ENCODE measurements around the gene GALNT14. TPM values are rescaled to one million over a fixed set of nuclear protein-coding genes. Genes with fewer than 3 reads are reported as not detected.

The GALNT14 gene
- total and polyA plus RNA-seq, 10 of the 15 experiments (the other 5 are each of a cell fraction or from before 2014, with no cell fraction given): 3.7 to 17.8 (median 6.0) TPM

DNA sequence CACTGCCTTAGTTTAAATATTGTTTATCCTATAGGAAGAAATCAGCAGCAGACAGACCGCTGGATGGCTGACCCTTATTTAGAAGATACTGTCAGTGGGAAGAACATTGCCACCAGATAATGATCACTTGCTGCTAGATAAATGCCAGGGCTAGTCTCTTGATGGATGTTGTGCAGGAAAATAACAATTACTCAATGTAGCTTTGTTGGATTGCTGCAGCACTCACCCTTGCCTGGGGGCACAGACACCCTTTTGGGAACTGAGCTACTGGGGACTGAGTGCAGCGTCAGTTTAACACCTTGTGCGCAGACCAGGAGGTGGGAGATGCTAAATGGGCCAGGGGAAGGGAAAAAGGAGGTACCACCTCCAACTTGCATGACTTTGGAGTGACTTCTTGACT is 266.8 kb downstream of the GALNT14 start:
- ChIA-PET CTCF (no interaction called here), SMC1A (ENCODE audit: uncharacterized antibody, unreplicated experiment) (interaction anchor here (1.5 kb wide), 1 partner anchor 8 kb away, joined by 5 read pairs; no protein-coding TSS in a partner anchor), RAD21 (ENCODE audit: unreplicated experiment) (interaction anchor here (2.0 kb wide), 1 partner anchor 9 kb away, joined by 5 read pairs; no protein-coding TSS in a partner anchor), POLR2A (no interaction called here)
- in situ Hi-C loops (cut with MboI): no loop called here
- H3K9ac ChIP-seq (ENCODE audit: control insufficient read depth, insufficient read depth, low read length): no peak overlapping the region
- FAIRE-seq (no peak), DNase-seq (ENCODE audit: low read depth, low spot score) (no peak), ATAC-seq (no peak)
- no peak overlapping the region for H3K4me3 ChIP-seq
- no peaks in the 10 kb centered on the region; the same call in 2 of the 3 replicates for H3K9me3 ChIP-seq (replicated peaks; ENCODE audit: control insufficient read depth, insufficient read depth, low read length)
- no peaks in the 10 kb centered on the region for H4K20me1 ChIP-seq (ENCODE audit: control insufficient read depth, insufficient read depth)
- no peak overlapping the region for H3K27ac ChIP-seq (ENCODE audit: control insufficient read depth, insufficient read depth)
- H2AFZ ChIP-seq (ENCODE audit: control insufficient read depth, low read depth, low read length): no peak overlapping the region
- intact Hi-C loops (cut with micrococcal nuclease; ENCODE audit: unreplicated experiment): no loop called here
- no TSS peak for BruUV-seq (replicated peaks)
- no peak overlapping the region for H3K4me2 ChIP-seq (ENCODE audit: control insufficient read depth, insufficient read depth)
- H3K4me1 ChIP-seq (ENCODE audit: control insufficient read depth, insufficient read depth, low read length): peaks cover 6% of the 10 kb centered on the region
- H3K27me3 ChIP-seq (replicated peaks in 1 of 2; ENCODE audit: control insufficient read depth in 2 of 2, insufficient read depth in 2 of 2, low read length in 1 of 2): no peaks in the 10 kb centered on the region
- no peaks in the 10 kb centered on the region for H3K79me2 ChIP-seq (ENCODE audit: control insufficient read depth, insufficient read depth, low read length)
- no peaks in the 10 kb centered on the region for H3K36me3 ChIP-seq (ENCODE audit: control insufficient read depth in 2 of 2, insufficient read depth in 2 of 2, low read length in 1 of 2)
- no peak for TF ChIP-seq BCL11A (IDR thresholded peaks at IDR 0.05; ENCODE audit: low read depth, low read length)
- TF ChIP-seq, protein P1, sequence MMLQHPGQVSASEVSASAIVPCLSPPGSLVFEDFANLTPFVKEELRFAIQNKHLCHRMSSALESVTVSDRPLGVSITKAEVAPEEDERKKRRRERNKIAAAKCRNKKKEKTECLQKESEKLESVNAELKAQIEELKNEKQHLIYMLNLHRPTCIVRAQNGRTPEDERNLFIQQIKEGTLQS (IDR thresholded peaks at IDR 0.05; ENCODE audit: borderline replicate concordance, extremely low read depth, low read depth, low read length): no peak
- TF ChIP-seq ZNF274 (IDR thresholded peaks at IDR 0.05; ENCODE audit: insufficient read depth, insufficient read length): no peak
- TF ChIP-seq, protein P2, sequence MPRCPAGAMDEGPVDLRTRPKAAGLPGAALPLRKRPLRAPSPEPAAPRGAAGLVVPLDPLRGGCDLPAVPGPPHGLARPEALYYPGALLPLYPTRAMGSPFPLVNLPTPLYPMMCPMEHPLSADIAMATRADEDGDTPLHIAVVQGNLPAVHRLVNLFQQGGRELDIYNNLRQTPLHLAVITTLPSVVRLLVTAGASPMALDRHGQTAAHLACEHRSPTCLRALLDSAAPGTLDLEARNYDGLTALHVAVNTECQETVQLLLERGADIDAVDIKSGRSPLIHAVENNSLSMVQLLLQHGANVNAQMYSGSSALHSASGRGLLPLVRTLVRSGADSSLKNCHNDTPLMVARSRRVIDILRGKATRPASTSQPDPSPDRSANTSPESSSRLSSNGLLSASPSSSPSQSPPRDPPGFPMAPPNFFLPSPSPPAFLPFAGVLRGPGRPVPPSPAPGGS (IDR thresholded peaks at IDR 0.05; ENCODE audit: borderline replicate concordance, insufficient read depth, low read depth, low read length, poor library complexity, severe bottlenecking): no peak
- no peak for TF ChIP-seq KAT2A (conservative IDR thresholded peaks at IDR 0.05; ENCODE audit: control insufficient read depth, low read depth, low read length)
- no peak for TF ChIP-seq NFXL1 (IDR thresholded peaks at IDR 0.05; ENCODE audit: borderline replicate concordance)
- TF ChIP-seq, protein P3, sequence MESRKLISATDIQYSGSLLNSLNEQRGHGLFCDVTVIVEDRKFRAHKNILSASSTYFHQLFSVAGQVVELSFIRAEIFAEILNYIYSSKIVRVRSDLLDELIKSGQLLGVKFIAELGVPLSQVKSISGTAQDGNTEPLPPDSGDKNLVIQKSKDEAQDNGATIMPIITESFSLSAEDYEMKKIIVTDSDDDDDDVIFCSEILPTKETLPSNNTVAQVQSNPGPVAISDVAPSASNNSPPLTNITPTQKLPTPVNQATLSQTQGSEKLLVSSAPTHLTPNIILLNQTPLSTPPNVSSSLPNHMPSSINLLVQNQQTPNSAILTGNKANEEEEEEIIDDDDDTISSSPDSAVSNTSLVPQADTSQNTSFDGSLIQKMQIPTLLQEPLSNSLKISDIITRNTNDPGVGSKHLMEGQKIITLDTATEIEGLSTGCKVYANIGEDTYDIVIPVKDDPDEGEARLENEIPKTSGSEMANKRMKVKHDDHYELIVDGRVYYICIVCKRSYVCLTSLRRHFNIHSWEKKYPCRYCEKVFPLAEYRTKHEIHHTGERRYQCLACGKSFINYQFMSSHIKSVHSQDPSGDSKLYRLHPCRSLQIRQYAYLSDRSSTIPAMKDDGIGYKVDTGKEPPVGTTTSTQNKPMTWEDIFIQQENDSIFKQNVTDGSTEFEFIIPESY (IDR thresholded peaks at IDR 0.05): no peak
- TF ChIP-seq, protein P4, sequence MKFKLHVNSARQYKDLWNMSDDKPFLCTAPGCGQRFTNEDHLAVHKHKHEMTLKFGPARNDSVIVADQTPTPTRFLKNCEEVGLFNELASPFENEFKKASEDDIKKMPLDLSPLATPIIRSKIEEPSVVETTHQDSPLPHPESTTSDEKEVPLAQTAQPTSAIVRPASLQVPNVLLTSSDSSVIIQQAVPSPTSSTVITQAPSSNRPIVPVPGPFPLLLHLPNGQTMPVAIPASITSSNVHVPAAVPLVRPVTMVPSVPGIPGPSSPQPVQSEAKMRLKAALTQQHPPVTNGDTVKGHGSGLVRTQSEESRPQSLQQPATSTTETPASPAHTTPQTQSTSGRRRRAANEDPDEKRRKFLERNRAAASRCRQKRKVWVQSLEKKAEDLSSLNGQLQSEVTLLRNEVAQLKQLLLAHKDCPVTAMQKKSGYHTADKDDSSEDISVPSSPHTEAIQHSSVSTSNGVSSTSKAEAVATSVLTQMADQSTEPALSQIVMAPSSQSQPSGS (IDR thresholded peaks at IDR 0.05; ENCODE audit: low read length): no peak
- TF ChIP-seq, protein P5, sequence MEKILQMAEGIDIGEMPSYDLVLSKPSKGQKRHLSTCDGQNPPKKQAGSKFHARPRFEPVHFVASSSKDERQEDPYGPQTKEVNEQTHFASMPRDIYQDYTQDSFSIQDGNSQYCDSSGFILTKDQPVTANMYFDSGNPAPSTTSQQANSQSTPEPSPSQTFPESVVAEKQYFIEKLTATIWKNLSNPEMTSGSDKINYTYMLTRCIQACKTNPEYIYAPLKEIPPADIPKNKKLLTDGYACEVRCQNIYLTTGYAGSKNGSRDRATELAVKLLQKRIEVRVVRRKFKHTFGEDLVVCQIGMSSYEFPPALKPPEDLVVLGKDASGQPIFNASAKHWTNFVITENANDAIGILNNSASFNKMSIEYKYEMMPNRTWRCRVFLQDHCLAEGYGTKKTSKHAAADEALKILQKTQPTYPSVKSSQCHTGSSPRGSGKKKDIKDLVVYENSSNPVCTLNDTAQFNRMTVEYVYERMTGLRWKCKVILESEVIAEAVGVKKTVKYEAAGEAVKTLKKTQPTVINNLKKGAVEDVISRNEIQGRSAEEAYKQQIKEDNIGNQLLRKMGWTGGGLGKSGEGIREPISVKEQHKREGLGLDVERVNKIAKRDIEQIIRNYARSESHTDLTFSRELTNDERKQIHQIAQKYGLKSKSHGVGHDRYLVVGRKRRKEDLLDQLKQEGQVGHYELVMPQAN (conservative IDR thresholded peaks at IDR 0.05): no peak
- no peak for TF ChIP-seq ESRRA (IDR thresholded peaks at IDR 0.05; ENCODE audit: low read length)
- no peak for TF ChIP-seq ZNF622 (IDR thresholded peaks at IDR 0.05)
- TF ChIP-seq MTA2 (IDR thresholded peaks at IDR 0.05; ENCODE audit: low read depth): no peak
- no peak for TF ChIP-seq ZNF207 (IDR thresholded peaks at IDR 0.05; ENCODE audit: borderline replicate concordance)
- no peak for TF ChIP-seq CREB1 (IDR thresholded peaks at IDR 0.05; ENCODE audit: low read depth)
- no peak for TF ChIP-seq RAD21 (IDR thresholded peaks at IDR 0.05; ENCODE audit: insufficient read depth, low read depth, low read length)
- 42% methylated on average over 3 of the region's 3 CpGs for WGBS (ENCODE audit: insufficient coverage, insufficient replicate concordance, low lambda C conversion rate, missing lambda C conversion rate)
